ENCODE results near the gene PLP2. TPM values are rescaled to one million over a fixed set of nuclear protein-coding genes. Genes with fewer than 3 reads are reported as not detected.

The PLP2 gene
- total and polyA plus RNA-seq, 2 donors, result 18.2 to 299 TPM

GRCh38 chrX:49214996-49215526, 43.4 kb downstream of the PLP2 start:
- Histone ChIP-seq H3K27ac (ENCODE audit: low read depth) (no peak overlapping the region), H3K36me3 (ENCODE audit: insufficient read depth) (no peaks in the 10 kb centered on the region), H3K4me3 (ENCODE audit: low read depth, low read length) (no peak overlapping the region), H3K4me1 (ENCODE audit: insufficient read depth) (no peaks in the 10 kb centered on the region)
- 82% methylated on average over 14 of the region's 14 CpGs for WGBS
- DNase-seq (ENCODE audit: extremely low spot score), result no peak

GRCh38 chrX:49220100-49220499, 48.4 kb downstream of the PLP2 start:
- no peak for DNase-seq (ENCODE audit: extremely low spot score)
- Histone ChIP-seq H3K4me3 (ENCODE audit: low read depth, low read length) (no peak overlapping the region), H3K4me1 (ENCODE audit: insufficient read depth) (no peaks in the 10 kb centered on the region)

GRCh38 chrX:49221868-49222267, 50.2 kb downstream of the PLP2 start:
- WGBS, result 71% methylated on average over 2 of the region's 2 CpGs
- no peaks in the 10 kb centered on the region for H3K4me1 ChIP-seq (ENCODE audit: insufficient read depth)
- H3K4me3 ChIP-seq (ENCODE audit: low read depth, low read length), result no peak overlapping the region
- no peaks in the 10 kb centered on the region for H3K36me3 ChIP-seq (ENCODE audit: insufficient read depth)
- H3K27ac ChIP-seq (ENCODE audit: low read depth), result no peak overlapping the region
- no peak for DNase-seq (ENCODE audit: extremely low spot score)

More at GRCh38 chrX:49220100-49220499, 48.4 kb downstream of the PLP2 start:
- H3K36me3 ChIP-seq (ENCODE audit: insufficient read depth), result no peaks in the 10 kb centered on the region
- H3K27ac ChIP-seq (ENCODE audit: low read depth), result no peak overlapping the region

Small RNA genes lying within 50 kb of the gene (small RNA-seq; reads per million reads assigned to genes)
- gene RN7SL262P, result not detected

Other genes with a start within 250 kb of the PLP2 start
- 21.3 TPM for gene OTUD5, start 214.3 kb upstream of the PLP2 start, total RNA-seq
- gene OTUD5, start 214.3 kb upstream of the PLP2 start, polyA plus RNA-seq, result 48.9 TPM
- gene KCND1, start 200.1 kb upstream of the PLP2 start, total RNA-seq, result 2.4 TPM
- gene KCND1, start 200.1 kb upstream of the PLP2 start, polyA plus RNA-seq, result 3.3 TPM
- gene GRIPAP1, start 169.6 kb upstream of the PLP2 start, total RNA-seq, result 16.1 TPM
- 27.9 TPM for gene GRIPAP1, start 169.6 kb upstream of the PLP2 start, polyA plus RNA-seq
- gene TFE3, start 128.5 kb upstream of the PLP2 start, total RNA-seq, result 11.7 TPM
- 63.5 TPM for gene TFE3, start 128.5 kb upstream of the PLP2 start, polyA plus RNA-seq
- 2.7 TPM for gene CCDC120, start 112.9 kb upstream of the PLP2 start, total RNA-seq
- gene CCDC120, start 112.9 kb upstream of the PLP2 start, polyA plus RNA-seq, result 4.5 TPM
- 4.3 TPM for gene PRAF2, start 97.9 kb upstream of the PLP2 start, total RNA-seq
- gene PRAF2, start 97.9 kb upstream of the PLP2 start, polyA plus RNA-seq, result 44.0 TPM
- gene WDR45, start 92.0 kb upstream of the PLP2 start, total RNA-seq, result 36.3 TPM
- gene WDR45, start 92.0 kb upstream of the PLP2 start, polyA plus RNA-seq, result 77.5 TPM
- 15.1 TPM for gene GPKOW, start 48.2 kb upstream of the PLP2 start, total RNA-seq
- gene GPKOW, start 48.2 kb upstream of the PLP2 start, polyA plus RNA-seq, result 27.2 TPM
- 1.9 TPM for gene MAGIX, start 9.1 kb upstream of the PLP2 start, total RNA-seq
- gene MAGIX, start 9.1 kb upstream of the PLP2 start, polyA plus RNA-seq, result 4.0 TPM
- gene PRICKLE3, start 14.5 kb downstream of the PLP2 start, total RNA-seq, result 4.7 TPM
- 15.2 TPM for gene PRICKLE3, start 14.5 kb downstream of the PLP2 start, polyA plus RNA-seq
- gene SYP, start 28.3 kb downstream of the PLP2 start, total RNA-seq, result 4.7 TPM
- 8.3 TPM for gene SYP, start 28.3 kb downstream of the PLP2 start, polyA plus RNA-seq
- 0.05 TPM for gene CACNA1F, start 61.4 kb downstream of the PLP2 start, total RNA-seq
- gene CACNA1F, start 61.4 kb downstream of the PLP2 start, polyA plus RNA-seq, result 0.10 TPM
- gene CCDC22, start 63.6 kb downstream of the PLP2 start, total RNA-seq, result 6.6 TPM
- 18.0 TPM for gene CCDC22, start 63.6 kb downstream of the PLP2 start, polyA plus RNA-seq
- gene FOXP3, start 92.8 kb downstream of the PLP2 start, total RNA-seq, result not detected
- gene FOXP3, start 92.8 kb downstream of the PLP2 start, polyA plus RNA-seq, result 0.20 TPM
- gene PPP1R3F, start 97.9 kb downstream of the PLP2 start, total RNA-seq, result 4.8 TPM
- gene PPP1R3F, start 97.9 kb downstream of the PLP2 start, polyA plus RNA-seq, result 9.8 TPM
- gene GAGE10, start 131.7 kb downstream of the PLP2 start, total RNA-seq, result not detected
- not detected for gene GAGE10, start 131.7 kb downstream of the PLP2 start, polyA plus RNA-seq
- not detected for gene GAGE12J, start 150.1 kb downstream of the PLP2 start, total RNA-seq
- gene GAGE12J, start 150.1 kb downstream of the PLP2 start, polyA plus RNA-seq, result not detected
- not detected for gene GAGE13, start 159.7 kb downstream of the PLP2 start, total RNA-seq
- not detected for gene GAGE13, start 159.7 kb downstream of the PLP2 start, polyA plus RNA-seq

All from urinary bladder (tissue), 4 donors.